HL-60 (cell line): ENCODE data around the gene PRKCSH.
A peak's percentile ranks its signal among the peaks of the same experiment; 100 is the strongest.

Source experiments
- DNase-seq, 2 experiments: peaks; one replicate each; pipeline ENCODE4 v3.0.0-alpha.2; 2010 to 2020; ENCODE audit warnings: low read depth in 1 of 2, low spot score in 1 of 2
- H3K27ac ChIP-seq: fragments of 250-450 bp; sonication (Bioruptor Pico); replicated peaks from 2 replicates; pipeline ENCODE4 v1.5.1; 2020; ENCODE audit warnings: mild to moderate bottlenecking, moderate library complexity
- H3K27me3 ChIP-seq: fragments of 250-450 bp; sonication (Bioruptor Pico); 2 replicates; pipeline ENCODE4 v1.5.1; 2021; ENCODE audit warnings: mild to moderate bottlenecking, moderate library complexity; ENCODE audit not compliant: insufficient read depth, poor library complexity, severe bottlenecking
- H3K4me3 ChIP-seq: replicated peaks from 2 replicates; pipeline ENCODE4 v1.5.1; 2011; ENCODE audit warnings: mild to moderate bottlenecking, control low read depth, low read length; ENCODE audit not compliant: insufficient read depth
- GABPA ChIP-seq: IDR thresholded peaks from 2 replicates; pipeline ENCODE4 v1.6.1; 2012; ENCODE audit warnings: low read depth
- POLR2AphosphoS5 ChIP-seq: IDR thresholded peaks from 2 replicates; pipeline ENCODE4 v1.6.1; 2012; ENCODE audit warnings: low read depth
- SPI1 ChIP-seq: IDR thresholded peaks from 2 replicates; pipeline ENCODE4 v1.6.1; 2012; ENCODE audit warnings: low read depth, mild to moderate bottlenecking, borderline replicate concordance
- TF ChIP-seq, protein P1 (sequence below): IDR thresholded peaks from 2 replicates; pipeline ENCODE4 v1.6.1; 2012; ENCODE audit warnings: low read depth; ENCODE audit not compliant: insufficient replicate concordance
- TF ChIP-seq, protein P2 (sequence below): IDR thresholded peaks from one replicate; pipeline ENCODE4 v1.5.1; 2011; ENCODE audit warnings: low read length, control low read depth, inconsistent platforms; ENCODE audit not compliant: insufficient read depth

Gene PRKCSH

DNA sequence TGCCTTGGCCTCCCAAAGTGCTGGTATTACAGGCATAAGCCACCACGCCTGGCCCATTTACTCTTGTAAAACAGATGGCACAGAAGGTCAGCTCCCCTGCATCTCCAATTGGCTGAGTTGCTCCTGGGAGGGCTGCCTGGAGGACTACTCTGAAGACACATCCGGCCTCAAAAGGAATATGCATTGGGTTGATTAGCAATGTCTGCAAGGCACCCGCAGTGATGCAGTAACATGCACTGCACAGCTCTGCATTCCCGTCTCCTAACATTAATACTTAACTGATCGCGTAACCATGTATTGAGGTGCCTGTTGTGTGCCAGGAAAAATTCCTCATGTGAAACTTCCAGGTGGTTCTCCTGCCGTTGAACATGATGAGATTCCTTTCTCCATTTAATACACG is 40.4 kb downstream of the PRKCSH start:
- Histone ChIP-seq H3K4me3 (no peak overlapping the region), H3K27me3 (peaks cover 27% of the 10 kb centered on the region), H3K27ac (no peak overlapping the region)
- no peak for DNase-seq
- TF ChIP-seq GABPA = no peak
- TF ChIP-seq, protein P1, sequence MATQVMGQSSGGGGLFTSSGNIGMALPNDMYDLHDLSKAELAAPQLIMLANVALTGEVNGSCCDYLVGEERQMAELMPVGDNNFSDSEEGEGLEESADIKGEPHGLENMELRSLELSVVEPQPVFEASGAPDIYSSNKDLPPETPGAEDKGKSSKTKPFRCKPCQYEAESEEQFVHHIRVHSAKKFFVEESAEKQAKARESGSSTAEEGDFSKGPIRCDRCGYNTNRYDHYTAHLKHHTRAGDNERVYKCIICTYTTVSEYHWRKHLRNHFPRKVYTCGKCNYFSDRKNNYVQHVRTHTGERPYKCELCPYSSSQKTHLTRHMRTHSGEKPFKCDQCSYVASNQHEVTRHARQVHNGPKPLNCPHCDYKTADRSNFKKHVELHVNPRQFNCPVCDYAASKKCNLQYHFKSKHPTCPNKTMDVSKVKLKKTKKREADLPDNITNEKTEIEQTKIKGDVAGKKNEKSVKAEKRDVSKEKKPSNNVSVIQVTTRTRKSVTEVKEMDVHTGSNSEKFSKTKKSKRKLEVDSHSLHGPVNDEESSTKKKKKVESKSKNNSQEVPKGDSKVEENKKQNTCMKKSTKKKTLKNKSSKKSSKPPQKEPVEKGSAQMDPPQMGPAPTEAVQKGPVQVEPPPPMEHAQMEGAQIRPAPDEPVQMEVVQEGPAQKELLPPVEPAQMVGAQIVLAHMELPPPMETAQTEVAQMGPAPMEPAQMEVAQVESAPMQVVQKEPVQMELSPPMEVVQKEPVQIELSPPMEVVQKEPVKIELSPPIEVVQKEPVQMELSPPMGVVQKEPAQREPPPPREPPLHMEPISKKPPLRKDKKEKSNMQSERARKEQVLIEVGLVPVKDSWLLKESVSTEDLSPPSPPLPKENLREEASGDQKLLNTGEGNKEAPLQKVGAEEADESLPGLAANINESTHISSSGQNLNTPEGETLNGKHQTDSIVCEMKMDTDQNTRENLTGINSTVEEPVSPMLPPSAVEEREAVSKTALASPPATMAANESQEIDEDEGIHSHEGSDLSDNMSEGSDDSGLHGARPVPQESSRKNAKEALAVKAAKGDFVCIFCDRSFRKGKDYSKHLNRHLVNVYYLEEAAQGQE = no peak
- TF ChIP-seq POLR2AphosphoS5 = no peak
- TF ChIP-seq, protein P2, sequence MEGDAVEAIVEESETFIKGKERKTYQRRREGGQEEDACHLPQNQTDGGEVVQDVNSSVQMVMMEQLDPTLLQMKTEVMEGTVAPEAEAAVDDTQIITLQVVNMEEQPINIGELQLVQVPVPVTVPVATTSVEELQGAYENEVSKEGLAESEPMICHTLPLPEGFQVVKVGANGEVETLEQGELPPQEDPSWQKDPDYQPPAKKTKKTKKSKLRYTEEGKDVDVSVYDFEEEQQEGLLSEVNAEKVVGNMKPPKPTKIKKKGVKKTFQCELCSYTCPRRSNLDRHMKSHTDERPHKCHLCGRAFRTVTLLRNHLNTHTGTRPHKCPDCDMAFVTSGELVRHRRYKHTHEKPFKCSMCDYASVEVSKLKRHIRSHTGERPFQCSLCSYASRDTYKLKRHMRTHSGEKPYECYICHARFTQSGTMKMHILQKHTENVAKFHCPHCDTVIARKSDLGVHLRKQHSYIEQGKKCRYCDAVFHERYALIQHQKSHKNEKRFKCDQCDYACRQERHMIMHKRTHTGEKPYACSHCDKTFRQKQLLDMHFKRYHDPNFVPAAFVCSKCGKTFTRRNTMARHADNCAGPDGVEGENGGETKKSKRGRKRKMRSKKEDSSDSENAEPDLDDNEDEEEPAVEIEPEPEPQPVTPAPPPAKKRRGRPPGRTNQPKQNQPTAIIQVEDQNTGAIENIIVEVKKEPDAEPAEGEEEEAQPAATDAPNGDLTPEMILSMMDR = no peak
- no peak for TF ChIP-seq SPI1

DNA sequence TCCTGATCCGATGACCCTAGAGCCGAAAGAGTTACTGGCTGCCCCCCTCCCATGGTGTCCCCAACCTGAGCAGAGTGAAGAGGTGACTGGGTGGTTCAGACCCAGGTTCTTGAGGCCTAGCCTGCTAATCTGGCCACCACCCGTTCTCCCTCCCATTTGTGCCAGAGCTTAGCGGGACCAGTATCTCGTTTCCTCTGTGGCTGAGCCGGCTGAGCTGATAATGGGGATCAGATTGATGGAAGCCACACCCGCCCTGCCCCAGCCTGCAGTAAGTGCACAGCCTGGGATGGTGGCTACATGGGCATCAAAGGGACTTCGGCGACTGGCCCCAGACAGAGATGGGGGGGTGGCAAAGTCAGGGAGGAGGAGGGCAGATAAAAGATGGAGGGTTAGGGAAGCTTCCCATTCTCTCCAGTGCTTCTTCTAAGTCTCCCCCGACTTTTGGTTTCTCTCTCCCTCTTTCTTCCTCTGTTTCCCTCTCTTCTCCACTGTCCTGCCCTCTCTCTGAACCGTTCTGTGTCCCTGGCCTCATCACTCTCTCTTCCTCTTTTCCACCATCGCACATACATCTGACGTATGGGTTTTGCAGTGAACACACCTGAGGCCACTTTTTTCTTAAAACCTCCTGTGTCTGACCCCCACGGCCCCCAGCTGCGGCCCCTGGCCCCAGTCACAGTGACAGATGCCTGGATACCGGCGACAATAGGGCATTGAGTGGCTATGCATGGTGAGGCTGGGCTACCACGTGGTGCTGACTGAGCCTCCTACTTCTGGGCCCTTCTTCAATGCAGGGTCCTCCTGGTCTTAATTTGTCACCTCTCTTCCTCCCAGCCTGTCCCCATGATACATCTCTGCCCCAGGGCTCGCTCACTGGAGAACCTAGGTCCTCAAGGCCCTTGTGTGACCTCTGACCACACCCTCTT is 43.0 kb downstream of the PRKCSH start:
- no peak overlapping the region for H3K4me3 ChIP-seq
- H3K27ac ChIP-seq = no peak overlapping the region
- TF ChIP-seq POLR2AphosphoS5 (no peak), GABPA (no peak), SPI1 (peak; percentile 43; the same call in 1 of the 2 replicates)
- TF ChIP-seq, protein P1 = no peak
- TF ChIP-seq, protein P2 = no peak
- peaks cover 41% of the 10 kb centered on the region for H3K27me3 ChIP-seq
- DNase-seq = no peak

DNA sequence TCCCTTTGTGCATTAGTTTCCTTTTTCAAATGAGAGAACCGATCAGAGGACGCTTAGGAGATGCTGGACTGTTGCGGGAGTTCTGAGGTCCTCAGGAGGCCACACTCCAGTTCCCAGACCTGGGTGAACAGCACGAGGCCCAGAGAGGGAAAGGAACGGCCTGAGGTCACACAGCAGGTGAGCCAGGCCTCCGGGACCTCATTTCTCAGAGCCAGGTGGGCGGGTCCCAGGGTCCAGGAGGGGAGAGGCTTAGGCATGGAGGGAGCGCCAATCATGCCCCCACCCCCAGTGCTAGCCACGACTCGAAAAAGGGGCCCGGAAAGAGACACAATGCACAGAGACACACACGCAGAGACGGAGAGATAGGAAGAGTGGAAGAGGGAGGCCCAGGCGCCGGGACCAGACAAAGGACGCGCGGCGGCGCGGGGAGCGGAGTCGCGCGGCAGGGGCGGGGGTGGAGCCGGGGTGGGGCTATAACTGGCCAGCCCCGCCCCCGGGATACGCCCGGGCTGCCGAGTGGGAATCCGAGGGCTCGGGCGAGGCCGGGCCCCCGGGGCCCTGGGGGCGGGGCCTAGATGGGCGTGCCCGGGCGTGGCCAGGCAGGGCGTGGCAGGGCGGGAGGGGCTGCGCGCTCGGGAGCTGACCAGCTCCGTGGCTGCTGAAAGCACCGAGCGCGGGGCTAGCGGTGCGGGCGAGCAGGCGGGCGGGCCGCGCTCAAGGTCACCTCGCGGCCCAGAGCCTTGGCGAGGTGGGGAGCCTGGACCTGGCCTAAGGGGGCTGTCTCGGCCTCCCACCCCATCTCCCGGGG is 43.9 kb downstream of the PRKCSH start:
- Histone ChIP-seq H3K4me3 (no peak overlapping the region), H3K27me3 (peaks cover 41% of the 10 kb centered on the region), H3K27ac (no peak overlapping the region)
- TF ChIP-seq, protein P2 = no peak
- TF ChIP-seq, protein P1 = peak; percentile 89
- DNase-seq = no peak
